ENCODE measurements around the gene SNRPE. TPM values are rescaled to one million over a fixed set of nuclear protein-coding genes. Genes with fewer than 3 reads are reported as not detected.
"Not testable (repeated sequence)": the region's sequence is repeated elsewhere in the genome, so short reads cannot be mapped to it uniquely, and the experiment has no call there.

The SNRPE gene
- 100 to 1,000 TPM; 388 to 390 TPM for total RNA-seq

DNA sequence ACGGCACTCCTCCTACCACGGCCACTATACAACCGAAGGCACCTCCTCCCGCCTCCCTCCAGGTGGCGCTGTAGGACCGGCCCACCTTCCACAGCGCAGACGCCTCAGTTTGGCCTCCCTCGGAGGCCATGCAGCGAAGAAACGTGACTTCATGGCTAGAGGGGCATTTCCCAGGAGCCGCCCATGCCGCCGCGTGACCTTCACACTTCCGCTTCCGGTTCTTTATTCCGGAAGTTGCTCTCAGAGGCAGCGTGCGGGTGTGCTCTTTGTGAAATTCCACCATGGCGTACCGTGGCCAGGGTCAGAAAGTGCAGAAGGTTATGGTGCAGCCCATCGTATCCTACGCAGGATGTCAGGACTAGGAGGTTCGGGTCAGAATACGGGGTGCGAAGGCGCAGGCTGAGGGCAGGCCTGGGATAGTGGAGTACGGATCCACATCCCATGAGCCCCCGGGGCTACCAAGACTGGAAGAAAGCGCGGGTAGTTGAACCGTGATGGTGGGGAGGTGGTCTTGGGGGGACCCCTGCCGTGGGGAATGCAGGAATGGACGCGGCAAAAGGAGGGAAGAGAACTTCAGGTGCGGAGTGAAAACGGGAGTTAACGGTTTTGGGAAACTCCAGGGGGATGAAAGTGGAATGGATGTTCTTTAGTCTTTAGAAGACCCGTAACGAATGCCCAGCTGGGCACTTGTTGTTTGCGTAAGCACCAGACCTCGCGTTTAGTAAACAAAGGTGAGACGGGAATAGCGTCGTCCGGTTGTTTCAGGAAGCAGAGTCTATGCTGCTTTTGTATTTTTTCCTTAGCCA is at the start of gene SNRPE:
Gene SNRPE, plus strand, starts transcription at position 221 of the 806 bp plus-strand sequence. Its CDS starts 61 bp downstream, at position 282.
- ChIA-PET POLR2A (interaction anchor here (0.7 to 1.0 kb wide), 2 partner anchors 102 to 267 kb away, joined by 3 to 7 read pairs; no protein-coding TSS in a partner anchor), CTCF (interaction anchor here (0.6 to 3.9 kb wide), 11 partner anchors 10 to 841 kb away, joined by 3 to 39 read pairs (median 4); no protein-coding TSS in a partner anchor)

- POLR2A ChIA-PET, result no interaction called here
- CTCF ChIA-PET, result interaction anchor here (0.6 kb wide), 1 partner anchor 144 kb away, joined by 3 read pairs; no protein-coding TSS in a partner anchor
These were observed 47.6 kb upstream of the SNRPE start for GRCh38 chr1:203813581-203814341.

DNA sequence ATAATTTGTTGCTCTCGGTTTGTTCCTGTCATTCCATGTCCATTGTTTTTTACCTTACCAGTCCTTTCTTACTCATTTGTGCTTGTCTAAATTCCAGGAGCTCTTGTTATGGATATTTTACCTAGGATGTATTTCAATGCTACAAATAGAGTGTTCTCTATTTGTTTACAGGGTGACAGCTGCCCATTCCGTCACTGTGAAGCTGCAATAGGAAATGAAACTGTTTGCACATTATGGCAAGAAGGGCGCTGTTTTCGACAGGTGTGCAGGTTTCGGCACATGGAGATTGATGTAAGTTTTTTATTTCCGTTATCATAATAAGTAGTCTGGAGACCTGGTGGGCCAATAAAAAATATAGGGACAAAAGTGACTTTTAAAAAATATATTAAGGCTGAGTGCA is 43.0 kb upstream of the SNRPE start:
- CTCF ChIA-PET, result no interaction called here
- POLR2A ChIA-PET, result interaction anchor here (0.6 kb wide), 1 partner anchor 96 kb away, joined by 3 read pairs; no protein-coding TSS in a partner anchor

DNA sequence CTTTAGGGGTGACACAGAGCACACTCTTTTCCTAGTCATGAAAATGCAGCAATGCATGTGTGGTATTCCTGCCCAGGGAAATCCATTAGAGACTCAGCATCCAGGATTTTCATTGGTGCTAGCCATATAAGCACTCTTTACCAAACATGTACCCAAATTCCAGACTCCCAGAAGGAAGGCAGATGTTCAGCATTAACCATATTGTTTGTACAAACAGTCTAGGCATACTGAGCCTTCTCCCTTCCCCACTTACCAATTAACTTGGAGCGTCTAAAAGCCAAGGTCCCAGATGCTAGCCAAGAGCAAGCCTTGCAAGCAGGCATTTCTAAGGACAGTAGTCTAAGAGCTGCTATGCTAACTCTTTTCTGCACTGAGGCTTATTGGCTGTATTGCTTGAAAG is 38.1 kb upstream of the SNRPE start:
- CTCF ChIA-PET, result interaction anchor here (1.1 kb wide), 1 partner anchor 13 kb away, joined by 4 read pairs; no protein-coding TSS in a partner anchor

DNA sequence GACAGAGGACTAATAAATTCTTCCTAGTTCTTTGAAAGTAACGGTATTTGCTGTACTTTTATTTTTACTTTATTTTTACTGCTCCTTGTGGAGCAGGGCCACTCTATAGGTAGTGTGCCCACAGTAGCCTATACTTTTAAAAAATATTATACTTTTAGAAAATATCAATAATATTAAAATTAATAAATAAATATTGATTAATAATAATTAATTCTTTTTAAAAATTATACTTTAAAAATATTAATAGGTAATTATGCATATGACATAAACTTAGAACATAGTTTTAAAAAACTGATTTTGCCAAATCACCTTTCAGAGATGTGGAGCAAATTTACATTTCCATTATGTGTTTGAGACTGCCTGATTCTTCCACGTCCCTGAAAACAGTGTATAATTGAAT is 35.2 kb upstream of the SNRPE start:
- ChIA-PET CTCF (no interaction called here), POLR2A (no interaction called here)

More for the DNA sequence above, 38.1 kb upstream of the SNRPE start:
- POLR2A ChIA-PET, result no interaction called here

DNA sequence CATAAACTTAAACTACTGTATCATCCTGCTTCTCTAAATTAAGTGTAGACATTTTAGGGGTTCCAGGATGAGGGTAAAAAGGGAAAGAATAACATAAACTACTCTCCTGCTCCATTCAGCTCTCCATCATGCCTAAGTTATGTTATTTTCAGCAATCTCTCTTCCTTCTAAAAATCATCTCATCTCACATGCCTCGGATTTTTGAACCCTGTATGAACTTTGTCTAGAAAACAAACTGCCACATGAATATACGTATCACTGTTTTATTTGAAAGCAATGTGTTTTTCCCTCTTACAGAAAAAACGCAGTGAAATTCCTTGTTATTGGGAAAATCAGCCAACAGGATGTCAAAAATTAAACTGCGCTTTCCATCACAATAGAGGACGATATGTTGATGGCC is 33.4 kb upstream of the SNRPE start:
- ChIA-PET POLR2A (no interaction called here), CTCF (interaction anchor here (1.2 kb wide), 1 partner anchor 12 kb away, joined by 3 read pairs; no protein-coding TSS in a partner anchor)

- ChIA-PET CTCF (no interaction called here), POLR2A (no interaction called here)
These were observed 32.9 kb upstream of the SNRPE start for GRCh38 chr1:203828503-203828902.

- CTCF ChIA-PET, result not testable (repeated sequence)
These were observed 32.2 kb upstream of the SNRPE start for GRCh38 chr1:203829247-203829646.

DNA sequence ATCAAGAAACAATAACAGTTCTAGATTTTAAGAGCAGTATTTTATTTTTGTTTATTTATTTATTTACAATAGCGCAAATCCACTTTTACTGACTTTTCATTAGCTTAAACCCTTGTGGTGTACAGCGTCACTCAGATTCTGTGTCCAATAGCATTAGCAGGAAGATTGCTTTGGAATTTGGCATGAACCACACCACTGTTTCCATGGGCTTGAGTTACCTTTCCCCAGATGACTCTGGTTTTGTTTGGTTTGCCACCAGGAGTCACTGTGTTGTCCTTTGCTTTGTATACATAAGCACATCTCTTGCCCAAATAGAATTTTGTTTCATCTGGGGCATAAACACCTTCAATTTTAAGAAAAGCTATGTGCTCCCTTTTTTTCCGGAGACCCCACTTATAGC is 25.9 kb upstream of the SNRPE start:
- CTCF ChIA-PET, result no interaction called here
- POLR2A ChIA-PET, result no interaction called here

More at GRCh38 chr1:203829247-203829646, 32.2 kb upstream of the SNRPE start:
- POLR2A ChIA-PET, result not testable (repeated sequence)

DNA sequence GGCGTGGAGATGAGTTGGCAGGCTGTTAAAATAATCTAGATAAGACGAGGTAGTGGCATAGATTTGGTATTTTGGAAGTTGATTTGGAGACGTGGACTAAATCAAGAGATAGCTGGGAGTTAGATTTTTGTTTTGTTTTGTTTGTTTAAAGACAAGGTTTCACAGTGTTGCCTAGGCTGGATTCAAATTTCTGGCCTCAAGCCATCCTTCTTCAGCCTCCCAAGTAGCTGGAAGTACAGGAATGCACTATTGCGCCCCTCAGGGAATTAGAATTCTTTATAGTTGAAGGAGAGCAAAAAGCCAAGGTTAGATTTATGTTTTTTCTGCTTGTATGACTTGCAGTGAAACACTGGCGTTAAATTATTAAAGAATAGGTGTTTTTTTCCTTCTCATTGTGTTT is 22.3 kb upstream of the SNRPE start:
- CTCF ChIA-PET, result no interaction called here
- POLR2A ChIA-PET, result no interaction called here

DNA sequence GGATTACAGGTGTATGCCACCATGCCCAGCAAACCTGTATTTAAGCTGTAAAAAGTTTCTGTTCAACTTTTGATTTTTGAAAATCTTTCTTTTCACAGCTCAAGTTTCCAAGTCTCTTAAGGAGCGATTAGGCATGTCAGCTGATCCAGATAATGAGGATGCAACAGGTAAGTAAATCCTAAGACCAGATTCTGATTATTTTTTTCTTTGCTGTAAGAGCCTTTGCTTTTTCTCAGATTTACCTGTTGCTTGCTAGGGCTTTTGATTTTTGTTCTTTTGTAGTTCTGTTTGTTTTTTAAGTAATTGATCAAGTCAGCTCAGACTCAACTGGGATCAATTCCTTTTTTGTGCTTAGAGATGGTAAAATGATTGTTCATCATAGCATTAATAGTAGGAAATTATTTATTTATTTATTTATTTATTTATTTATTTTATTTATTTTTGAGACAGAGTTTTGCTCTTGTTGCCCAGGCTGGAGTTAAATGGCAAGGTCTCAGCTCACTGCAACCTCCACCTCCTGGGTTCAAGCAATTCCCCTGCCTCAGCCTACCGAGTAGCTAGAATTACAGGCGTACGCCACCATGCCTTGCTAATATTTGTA is 21.1 kb upstream of the SNRPE start:
- CTCF ChIA-PET, result no interaction called here
- POLR2A ChIA-PET, result no interaction called here

DNA sequence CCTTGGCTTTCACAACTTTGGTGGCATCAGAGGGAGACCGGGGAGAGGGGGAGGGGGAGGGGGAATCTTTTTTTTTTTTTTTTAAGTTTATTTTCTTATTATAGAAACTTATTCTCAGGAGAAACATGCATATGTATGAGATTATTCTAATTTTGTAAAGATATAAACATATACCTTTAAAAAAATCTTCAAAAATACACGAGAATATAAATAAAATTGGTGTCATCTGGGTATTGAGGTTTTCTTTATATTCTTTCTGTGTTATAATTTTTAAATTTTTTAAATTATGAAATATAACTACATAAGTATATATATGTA is 18.9 kb upstream of the SNRPE start:
- POLR2A ChIA-PET, result no interaction called here

GRCh38 chr1:203843435-203843834 is 18.0 kb upstream of the SNRPE start:
- POLR2A ChIA-PET, result no interaction called here
- CTCF ChIA-PET, result interaction anchor here (0.7 kb wide), 1 partner anchor 17 kb away, joined by 4 read pairs; no protein-coding TSS in a partner anchor

More for the DNA sequence above, 18.9 kb upstream of the SNRPE start:
- CTCF ChIA-PET, result no interaction called here

- CTCF ChIA-PET, POLR2A ChIA-PET: not testable (repeated sequence)
These were observed 8.3 kb upstream of the SNRPE start for GRCh38 chr1:203853112-203853511.

DNA sequence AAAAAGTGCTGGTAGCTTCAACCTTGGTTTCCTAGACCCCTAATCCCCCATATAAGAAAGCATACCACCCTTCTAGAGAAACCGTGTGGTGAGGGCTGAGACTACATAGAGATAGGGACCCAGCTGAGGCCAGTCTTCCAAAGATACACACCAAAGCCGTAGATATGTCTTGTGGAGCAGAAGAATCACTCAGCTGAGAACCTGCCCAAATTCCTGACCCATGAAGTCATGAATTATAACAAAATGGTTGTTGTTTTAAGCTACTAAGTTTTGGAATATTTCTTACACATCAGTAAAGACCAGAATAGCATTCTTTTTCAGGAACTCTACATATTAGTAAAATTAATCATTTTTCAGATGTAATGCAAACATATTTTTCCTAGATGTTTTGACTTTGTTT is 3.3 kb upstream of the SNRPE start:
- CTCF ChIA-PET, result interaction anchor here (2.5 kb wide), 1 partner anchor 271 kb away, joined by 11 read pairs; no protein-coding TSS in a partner anchor
- POLR2A ChIA-PET, result no interaction called here

DNA sequence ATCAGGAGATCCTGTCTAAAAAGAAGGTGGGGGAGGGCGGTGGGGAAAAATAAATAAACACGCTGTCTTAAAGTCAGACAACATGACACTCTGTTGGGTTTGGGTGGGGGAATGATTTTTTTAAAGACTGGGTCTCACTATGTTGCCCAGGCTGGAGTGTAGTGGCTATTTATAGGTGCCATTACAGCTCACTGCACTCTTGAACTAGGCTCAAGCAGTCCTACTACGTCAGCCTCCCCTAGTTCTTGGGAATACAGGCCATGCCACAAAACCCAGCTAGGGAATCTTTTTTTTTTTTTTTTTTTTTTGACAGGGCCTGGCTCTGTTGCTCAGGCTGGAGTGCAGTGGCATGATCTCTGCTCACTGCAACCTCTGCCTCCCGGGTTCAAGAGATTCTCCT is 2.4 kb upstream of the SNRPE start:
- ChIA-PET CTCF (interaction anchor here (0.7 to 2.5 kb wide), 2 partner anchors 13 to 270 kb away, joined by 3 to 11 read pairs; no protein-coding TSS in a partner anchor), POLR2A (interaction anchor here (0.7 kb wide), 1 partner anchor 552 kb away, joined by 6 read pairs; no protein-coding TSS in a partner anchor)

DNA sequence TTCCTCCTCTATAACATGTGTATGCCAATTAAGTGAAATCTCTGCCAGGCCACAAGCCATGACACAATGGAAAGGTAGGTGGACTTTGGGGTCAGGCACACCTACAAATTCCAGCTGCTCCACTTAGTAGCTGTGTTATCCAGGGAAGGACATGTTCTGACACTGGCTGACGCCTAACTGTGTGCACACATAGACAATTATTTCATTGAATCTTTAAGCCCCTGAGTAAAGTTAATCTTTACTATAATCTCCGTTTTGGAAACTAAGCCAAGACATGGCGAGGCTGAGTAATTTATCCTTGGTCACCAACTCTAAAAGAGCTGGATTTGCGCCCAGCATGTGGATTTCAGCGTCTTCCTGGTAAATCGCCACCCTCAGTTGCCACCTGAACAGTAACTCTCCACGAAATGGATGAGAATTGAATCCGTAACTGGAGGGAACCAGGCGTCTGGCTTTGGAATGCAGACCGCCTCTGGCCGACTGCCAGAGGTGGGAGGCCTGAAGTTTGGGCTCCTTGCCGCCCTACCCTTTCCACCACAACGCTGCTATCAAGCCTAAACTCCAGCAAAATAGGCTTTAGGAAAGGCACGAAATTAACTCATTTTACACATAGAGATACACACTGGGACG is 888 bp upstream of the SNRPE start:
- POLR2A ChIA-PET, result interaction anchor here (0.7 to 1.0 kb wide), 2 partner anchors 101 to 268 kb away, joined by 3 to 7 read pairs; no protein-coding TSS in a partner anchor
- CTCF ChIA-PET, result interaction anchor here (0.6 to 3.9 kb wide), 12 partner anchors 9 to 840 kb away, joined by 3 to 39 read pairs (median 4); no protein-coding TSS in a partner anchor

- CTCF ChIA-PET, result no interaction called here
- POLR2A ChIA-PET, result no interaction called here
These were observed 6.4 kb downstream of the SNRPE start for GRCh38 chr1:203867802-203868201.

DNA sequence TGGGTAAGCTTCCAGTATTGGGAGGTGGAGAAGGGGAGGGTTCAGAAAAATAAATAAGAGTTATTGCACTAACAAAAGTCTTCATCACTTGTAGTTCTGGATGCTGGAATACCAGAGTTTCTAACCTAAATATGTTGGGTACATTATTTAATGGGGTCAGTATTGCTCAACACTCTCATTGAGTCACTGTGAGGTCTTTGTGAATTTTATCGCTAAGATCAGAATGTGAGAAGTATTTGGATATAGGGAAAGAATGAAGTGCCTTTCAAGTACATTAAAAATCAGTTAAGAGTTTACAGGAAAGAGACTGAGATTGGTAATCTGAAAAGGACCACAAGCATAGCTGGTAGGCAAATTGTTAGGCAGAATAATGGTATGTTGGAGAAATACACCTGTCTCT is 8.8 kb downstream of the SNRPE start:
- POLR2A ChIA-PET, result no interaction called here
- CTCF ChIA-PET, result interaction anchor here (2.2 kb wide), 1 partner anchor 259 kb away, joined by 8 read pairs; no protein-coding TSS in a partner anchor
